NT2/D1 (cell line): ENCODE data around the gene C1orf159.

Source experiments
- SUZ12 ChIP-seq: IDR thresholded peaks from 2 replicates; pipeline ENCODE4 v1.6.1; 2011; ENCODE audit not compliant: insufficient read length, insufficient read depth; ENCODE audit errors: extremely low read depth
- YY1 ChIP-seq: IDR thresholded peaks from 2 replicates; pipeline ENCODE4 v1.6.1; 2011; ENCODE audit not compliant: insufficient read length, insufficient read depth
- ZNF274 ChIP-seq: IDR thresholded peaks from 2 replicates; pipeline ENCODE4 v1.6.1; 2011; ENCODE audit warnings: mild to moderate bottlenecking, low read depth, low read length

- TF ChIP-seq SUZ12 (no peak), ZNF274 (no peak), YY1 (no peak)
Observed at GRCh38 chr1:1160281-1160930, 44.5 kb upstream of the C1orf159 start.
